Measurements from ENCODE around the gene CASZ1.

Gene CASZ1

DNA sequence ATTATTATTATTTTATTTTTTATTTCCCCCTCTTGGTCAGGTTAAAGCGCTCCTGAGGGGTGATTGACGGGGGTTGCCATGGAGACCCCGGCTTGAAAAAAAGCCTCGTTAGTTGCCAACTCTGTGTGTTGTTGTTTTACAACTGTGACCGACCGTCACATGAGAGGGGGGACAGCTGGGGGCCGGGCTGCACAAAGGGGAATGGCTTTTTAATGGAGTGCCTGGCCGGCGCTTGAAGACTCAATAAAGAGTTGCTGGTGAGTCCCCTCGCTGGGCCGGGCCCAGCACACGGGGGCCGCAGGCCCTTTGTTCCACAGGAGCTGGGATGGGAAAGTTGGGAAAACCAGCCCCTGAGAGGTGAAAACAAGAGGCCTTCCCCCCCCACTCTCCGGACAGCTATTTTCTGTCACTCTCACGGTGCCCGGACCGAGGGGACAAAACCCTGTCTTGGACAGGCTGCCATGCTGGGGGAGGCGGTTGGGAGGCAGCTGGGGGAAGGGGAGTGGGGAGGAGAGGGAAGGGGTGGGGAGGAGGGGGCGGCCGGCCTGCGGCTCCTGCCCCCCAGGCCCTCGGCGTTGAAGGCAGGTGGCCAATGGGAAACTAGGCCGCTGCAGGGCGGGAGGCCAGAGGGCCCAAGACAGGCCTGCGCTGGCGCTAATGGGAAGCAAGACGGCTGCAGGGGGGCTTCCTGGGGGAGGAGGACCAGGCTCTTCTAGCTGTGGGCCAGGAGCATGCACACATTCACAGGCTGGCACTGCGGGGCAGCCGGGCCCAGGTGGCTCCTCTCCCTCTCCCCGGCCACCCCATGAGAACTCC lies 67.6 kb downstream of the CASZ1 start:
- TF ChIP-seq SUZ12 (IDR thresholded peaks at IDR 0.05; ENCODE audit: extremely low read depth, insufficient read depth, insufficient read length), result no peak
- TF ChIP-seq YY1 (IDR thresholded peaks at IDR 0.05; ENCODE audit: insufficient read depth, insufficient read length), result no peak
- no peak for TF ChIP-seq ZNF274 (IDR thresholded peaks at IDR 0.05; ENCODE audit: low read depth, low read length)
- Histone ChIP-seq H3K36me3 (ENCODE audit: insufficient read depth, insufficient read length, low read length) (no peaks in the 10 kb centered on the region), H3K9ac (ENCODE audit: insufficient read length, low read depth) (no peak overlapping the region), H3K27me3 (ENCODE audit: insufficient read depth, insufficient read length) (no peaks in the 10 kb centered on the region), H3K4me3 (ENCODE audit: insufficient read length, low read depth) (no peak overlapping the region), H3K9me3 (ENCODE audit: insufficient read depth, low read length) (no peaks in the 10 kb centered on the region), H3K4me1 (ENCODE audit: insufficient read depth, insufficient read length) (peaks cover 7% of the 10 kb centered on the region)
- no peak for DNase-seq (ENCODE audit: low read depth, low spot score)

DNA sequence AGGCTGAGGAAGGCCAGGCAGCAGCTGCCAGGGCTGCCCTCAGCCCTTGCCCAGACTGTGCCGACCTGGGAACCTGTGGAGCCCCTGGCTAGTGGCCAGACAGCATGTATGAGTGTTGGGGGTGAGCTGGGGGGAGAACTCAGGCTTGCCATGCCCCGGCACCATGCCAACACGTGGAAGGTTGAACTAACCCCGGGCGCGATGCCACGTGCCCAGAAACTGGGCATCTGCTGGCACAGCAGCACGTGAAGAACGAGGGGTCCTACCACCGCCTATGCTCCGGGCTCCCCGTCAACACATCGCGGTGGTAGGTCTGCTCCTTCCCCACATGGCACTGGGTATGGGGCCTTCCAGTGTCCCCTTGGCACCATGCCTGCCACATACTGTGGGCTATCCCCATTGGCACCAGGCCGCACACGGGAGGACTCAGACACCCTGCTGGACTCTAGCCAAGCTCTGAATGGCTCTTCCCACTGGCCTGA lies 68.7 kb downstream of the CASZ1 start:
- H3K9ac ChIP-seq (ENCODE audit: insufficient read length, low read depth), result no peak overlapping the region
- H3K9me3 ChIP-seq (ENCODE audit: insufficient read depth, low read length), result no peaks in the 10 kb centered on the region
- TF ChIP-seq ZNF274 (IDR thresholded peaks at IDR 0.05; ENCODE audit: low read depth, low read length) (no peak), SUZ12 (IDR thresholded peaks at IDR 0.05; ENCODE audit: extremely low read depth, insufficient read depth, insufficient read length) (no peak), YY1 (IDR thresholded peaks at IDR 0.05; ENCODE audit: insufficient read depth, insufficient read length) (no peak)
- H3K27me3 ChIP-seq (ENCODE audit: insufficient read depth, insufficient read length), result no peaks in the 10 kb centered on the region
- H3K4me3 ChIP-seq (ENCODE audit: insufficient read length, low read depth), result no peak overlapping the region
- no peaks in the 10 kb centered on the region for H3K36me3 ChIP-seq (ENCODE audit: insufficient read depth, insufficient read length, low read length)
- no peak for DNase-seq (ENCODE audit: low read depth, low spot score)
- peaks cover 6% of the 10 kb centered on the region for H3K4me1 ChIP-seq (ENCODE audit: insufficient read depth, insufficient read length)

DNA sequence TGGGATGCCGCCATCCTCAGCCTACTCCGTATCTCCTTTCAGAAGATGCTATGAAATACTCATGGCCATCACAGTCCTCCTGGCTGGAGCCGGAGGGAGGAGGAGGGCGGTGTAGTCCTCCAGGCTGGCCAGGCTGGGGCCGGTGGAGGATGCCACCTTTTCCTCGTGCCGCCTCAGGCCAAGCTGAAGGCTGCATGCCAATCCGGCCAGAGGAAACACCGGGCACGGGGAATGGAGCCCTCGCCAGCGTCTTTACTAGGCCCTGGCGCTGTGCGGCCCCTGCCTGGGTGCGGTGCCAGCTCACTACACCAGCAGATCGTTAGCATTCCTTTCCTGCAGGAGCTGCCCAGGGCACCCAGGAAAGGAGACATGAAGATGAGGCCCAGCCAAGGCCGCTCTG lies 70.1 kb downstream of the CASZ1 start:
- H3K4me3 ChIP-seq (ENCODE audit: insufficient read length, low read depth), result no peak overlapping the region
- TF ChIP-seq ZNF274 (IDR thresholded peaks at IDR 0.05; ENCODE audit: low read depth, low read length), result no peak
- TF ChIP-seq YY1 (IDR thresholded peaks at IDR 0.05; ENCODE audit: insufficient read depth, insufficient read length), result no peak
- no peak for TF ChIP-seq SUZ12 (IDR thresholded peaks at IDR 0.05; ENCODE audit: extremely low read depth, insufficient read depth, insufficient read length)
- no peaks in the 10 kb centered on the region for H3K9me3 ChIP-seq (ENCODE audit: insufficient read depth, low read length)
- no peak overlapping the region for H3K9ac ChIP-seq (ENCODE audit: insufficient read length, low read depth)
- no peak for DNase-seq (ENCODE audit: low read depth, low spot score)
- no peaks in the 10 kb centered on the region for H3K27me3 ChIP-seq (ENCODE audit: insufficient read depth, insufficient read length)
- H3K4me1 ChIP-seq (ENCODE audit: insufficient read depth, insufficient read length), result peaks cover 12% of the 10 kb centered on the region
- no peaks in the 10 kb centered on the region for H3K36me3 ChIP-seq (ENCODE audit: insufficient read depth, insufficient read length, low read length)

DNA sequence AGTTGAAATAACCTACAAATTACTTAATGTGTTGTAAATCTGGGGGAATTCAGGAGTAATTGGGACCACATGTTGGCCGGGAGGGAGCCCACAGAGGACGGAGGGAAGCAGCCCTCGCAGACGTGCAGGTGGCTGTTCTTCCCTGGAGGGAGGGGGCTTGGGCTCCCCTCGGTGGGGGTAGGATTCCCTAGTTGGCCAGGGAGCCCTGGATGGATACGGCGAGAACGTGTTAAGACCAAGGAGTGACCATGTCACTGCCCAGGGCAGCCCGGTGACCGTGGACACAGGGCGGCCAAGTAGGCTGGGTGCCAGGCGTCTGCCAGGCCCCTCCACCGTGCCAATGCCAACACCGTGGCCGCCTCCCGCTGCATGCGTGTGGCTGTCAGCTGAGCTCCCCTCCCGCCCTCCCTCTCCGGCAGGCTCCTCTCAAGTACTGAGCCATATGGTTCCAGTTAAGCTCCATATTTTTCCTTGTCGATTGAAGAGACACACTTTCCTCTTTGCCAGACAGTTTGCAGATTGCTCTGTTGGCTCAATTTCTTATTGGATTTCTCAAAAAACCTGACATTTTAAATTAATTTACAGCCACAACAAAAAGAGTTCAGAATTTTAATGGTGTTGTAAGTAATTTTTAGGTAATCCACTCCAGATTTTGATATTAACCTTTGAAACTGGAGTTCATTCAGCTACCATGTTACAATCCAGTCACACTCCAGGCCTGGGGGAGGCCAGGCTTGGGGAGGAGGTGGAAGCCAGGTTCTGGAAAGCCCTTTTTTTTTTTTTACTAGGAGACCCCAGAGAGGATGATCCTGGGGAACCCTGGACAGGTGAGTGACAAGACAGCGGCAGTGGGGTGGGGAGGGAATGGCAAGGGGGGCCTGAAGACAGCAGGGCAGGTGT lies 71.2 kb downstream of the CASZ1 start:
- DNase-seq (ENCODE audit: low read depth, low spot score), result no peak
- no peak overlapping the region for H3K4me3 ChIP-seq (ENCODE audit: insufficient read length, low read depth)
- H3K36me3 ChIP-seq (ENCODE audit: insufficient read depth, insufficient read length, low read length), result no peaks in the 10 kb centered on the region
- H3K4me1 ChIP-seq (ENCODE audit: insufficient read depth, insufficient read length), result peaks cover 12% of the 10 kb centered on the region
- no peaks in the 10 kb centered on the region for H3K27me3 ChIP-seq (ENCODE audit: insufficient read depth, insufficient read length)
- no peak overlapping the region for H3K9ac ChIP-seq (ENCODE audit: insufficient read length, low read depth)
- TF ChIP-seq ZNF274 (IDR thresholded peaks at IDR 0.05; ENCODE audit: low read depth, low read length), result no peak
- TF ChIP-seq SUZ12 (IDR thresholded peaks at IDR 0.05; ENCODE audit: extremely low read depth, insufficient read depth, insufficient read length), result no peak
- TF ChIP-seq YY1 (IDR thresholded peaks at IDR 0.05; ENCODE audit: insufficient read depth, insufficient read length), result no peak
- H3K9me3 ChIP-seq (ENCODE audit: insufficient read depth, low read length), result no peaks in the 10 kb centered on the region

DNA sequence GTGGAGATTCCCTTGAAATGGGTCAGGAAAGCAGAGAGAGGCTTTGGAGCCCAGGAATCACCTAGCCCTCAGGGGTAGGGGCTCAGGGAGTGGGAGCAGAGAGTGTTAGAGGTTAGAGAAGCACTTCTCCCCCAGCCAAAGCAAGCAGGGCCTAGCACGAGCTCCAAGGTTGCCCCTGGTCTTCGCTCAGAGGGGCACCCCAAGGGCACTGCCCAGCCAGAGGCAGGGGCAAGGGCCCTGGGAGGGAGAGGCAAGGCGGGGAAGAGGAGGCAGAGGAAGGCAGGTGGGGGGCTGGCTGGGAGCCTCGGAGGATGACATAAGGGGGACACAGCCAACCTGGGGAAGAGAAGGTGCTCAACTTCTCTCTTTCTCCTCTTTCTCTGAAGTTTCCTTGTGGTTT lies 71.9 kb downstream of the CASZ1 start:
- no peaks in the 10 kb centered on the region for H3K27me3 ChIP-seq (ENCODE audit: insufficient read depth, insufficient read length)
- H3K4me3 ChIP-seq (ENCODE audit: insufficient read length, low read depth), result no peak overlapping the region
- H3K4me1 ChIP-seq (ENCODE audit: insufficient read depth, insufficient read length), result peaks cover 12% of the 10 kb centered on the region
- H3K9ac ChIP-seq (ENCODE audit: insufficient read length, low read depth), result no peak overlapping the region
- DNase-seq (ENCODE audit: low read depth, low spot score), result no peak
- no peaks in the 10 kb centered on the region for H3K36me3 ChIP-seq (ENCODE audit: insufficient read depth, insufficient read length, low read length)
- H3K9me3 ChIP-seq (ENCODE audit: insufficient read depth, low read length), result no peaks in the 10 kb centered on the region
- no peak for TF ChIP-seq YY1 (IDR thresholded peaks at IDR 0.05; ENCODE audit: insufficient read depth, insufficient read length)

DNA sequence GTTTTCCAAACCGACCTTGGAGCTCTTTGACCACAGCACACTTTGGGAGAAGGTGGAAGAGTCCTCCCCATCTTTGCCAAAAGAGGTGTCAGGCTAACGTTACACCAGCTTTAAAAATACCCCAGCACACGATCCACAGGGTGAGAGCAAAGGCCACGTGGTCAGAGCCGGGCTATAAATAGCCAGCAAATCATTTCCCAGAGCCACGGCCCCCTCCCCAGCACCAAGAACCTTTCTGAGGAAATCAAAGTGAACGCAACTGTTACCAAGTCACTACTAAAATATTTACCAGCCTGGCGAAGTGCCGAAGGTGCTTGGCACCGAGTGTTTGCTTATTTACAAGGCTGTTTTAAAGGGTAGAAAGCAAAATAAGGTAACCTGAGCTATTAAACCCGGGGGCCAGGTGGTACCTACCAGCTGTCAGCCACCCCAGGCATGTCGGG lies 72.4 kb downstream of the CASZ1 start:
- DNase-seq (ENCODE audit: low read depth, low spot score), result no peak
- Histone ChIP-seq H3K9me3 (ENCODE audit: insufficient read depth, low read length) (no peaks in the 10 kb centered on the region), H3K4me3 (ENCODE audit: insufficient read length, low read depth) (no peak overlapping the region), H3K4me1 (ENCODE audit: insufficient read depth, insufficient read length) (peaks cover 10% of the 10 kb centered on the region), H3K9ac (ENCODE audit: insufficient read length, low read depth) (no peak overlapping the region), H3K36me3 (ENCODE audit: insufficient read depth, insufficient read length, low read length) (no peaks in the 10 kb centered on the region), H3K27me3 (ENCODE audit: insufficient read depth, insufficient read length) (no peaks in the 10 kb centered on the region)
- TF ChIP-seq ZNF274 (IDR thresholded peaks at IDR 0.05; ENCODE audit: low read depth, low read length) (no peak), YY1 (IDR thresholded peaks at IDR 0.05; ENCODE audit: insufficient read depth, insufficient read length) (no peak), SUZ12 (IDR thresholded peaks at IDR 0.05; ENCODE audit: extremely low read depth, insufficient read depth, insufficient read length) (no peak)

DNA sequence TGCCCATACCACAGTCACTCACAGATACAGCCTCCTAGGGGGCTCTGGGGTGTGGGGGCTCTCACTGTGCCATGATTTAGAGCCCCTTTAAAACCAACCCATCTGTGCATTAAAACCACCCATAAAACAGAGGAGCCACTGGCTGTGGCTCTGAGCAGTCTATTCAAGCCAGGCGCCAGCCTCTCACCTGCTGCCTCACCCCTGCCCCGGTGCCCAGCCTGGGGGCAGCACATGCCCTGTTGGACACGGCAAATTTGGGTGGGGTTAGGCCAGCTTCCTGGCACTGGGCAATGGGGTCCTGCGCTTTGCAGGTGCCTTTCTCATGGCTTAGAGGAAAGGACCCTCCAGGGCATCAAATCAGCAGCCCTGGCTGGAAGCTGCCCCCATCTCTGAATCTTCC lies 73.1 kb downstream of the CASZ1 start:
- Histone ChIP-seq H3K9ac (ENCODE audit: insufficient read length, low read depth) (no peak overlapping the region), H3K27me3 (ENCODE audit: insufficient read depth, insufficient read length) (no peaks in the 10 kb centered on the region), H3K4me3 (ENCODE audit: insufficient read length, low read depth) (no peak overlapping the region), H3K4me1 (ENCODE audit: insufficient read depth, insufficient read length) (peaks cover 10% of the 10 kb centered on the region), H3K9me3 (ENCODE audit: insufficient read depth, low read length) (no peaks in the 10 kb centered on the region), H3K36me3 (ENCODE audit: insufficient read depth, insufficient read length, low read length) (no peaks in the 10 kb centered on the region)
- no peak for DNase-seq (ENCODE audit: low read depth, low spot score)
- TF ChIP-seq YY1 (IDR thresholded peaks at IDR 0.05; ENCODE audit: insufficient read depth, insufficient read length), result no peak
- TF ChIP-seq SUZ12 (IDR thresholded peaks at IDR 0.05; ENCODE audit: extremely low read depth, insufficient read depth, insufficient read length), result no peak
- no peak for TF ChIP-seq ZNF274 (IDR thresholded peaks at IDR 0.05; ENCODE audit: low read depth, low read length)
